ENCODE measurements around the gene ADH4.
"Not testable (repeated sequence)": the region's sequence is repeated elsewhere in the genome, so short reads cannot be mapped to it uniquely, and the experiment has no call there.

ADH4 gene

GRCh38 chr4:99117876-99118693, 26.0 kb downstream of the ADH4 start:
- TF ChIP-seq, protein P1, sequence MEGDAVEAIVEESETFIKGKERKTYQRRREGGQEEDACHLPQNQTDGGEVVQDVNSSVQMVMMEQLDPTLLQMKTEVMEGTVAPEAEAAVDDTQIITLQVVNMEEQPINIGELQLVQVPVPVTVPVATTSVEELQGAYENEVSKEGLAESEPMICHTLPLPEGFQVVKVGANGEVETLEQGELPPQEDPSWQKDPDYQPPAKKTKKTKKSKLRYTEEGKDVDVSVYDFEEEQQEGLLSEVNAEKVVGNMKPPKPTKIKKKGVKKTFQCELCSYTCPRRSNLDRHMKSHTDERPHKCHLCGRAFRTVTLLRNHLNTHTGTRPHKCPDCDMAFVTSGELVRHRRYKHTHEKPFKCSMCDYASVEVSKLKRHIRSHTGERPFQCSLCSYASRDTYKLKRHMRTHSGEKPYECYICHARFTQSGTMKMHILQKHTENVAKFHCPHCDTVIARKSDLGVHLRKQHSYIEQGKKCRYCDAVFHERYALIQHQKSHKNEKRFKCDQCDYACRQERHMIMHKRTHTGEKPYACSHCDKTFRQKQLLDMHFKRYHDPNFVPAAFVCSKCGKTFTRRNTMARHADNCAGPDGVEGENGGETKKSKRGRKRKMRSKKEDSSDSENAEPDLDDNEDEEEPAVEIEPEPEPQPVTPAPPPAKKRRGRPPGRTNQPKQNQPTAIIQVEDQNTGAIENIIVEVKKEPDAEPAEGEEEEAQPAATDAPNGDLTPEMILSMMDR (IDR thresholded peaks at IDR 0.05; ENCODE audit: low read depth, low read length): no peak
- no peak overlapping the region for H3K4me3 ChIP-seq (ENCODE audit: low read depth, low read length)

GRCh38 chr4:99117122-99117841, 26.8 kb downstream of the ADH4 start:
- not testable (repeated sequence) for H3K4me3 ChIP-seq (ENCODE audit: low read depth, low read length)

- H3K4me3 ChIP-seq (ENCODE audit: low read depth, low read length): not testable (repeated sequence)
Measured at GRCh38 chr4:99109286-99109685, 34.8 kb downstream of the ADH4 start.

- TF ChIP-seq, protein P1 (IDR thresholded peaks at IDR 0.05; ENCODE audit: low read depth, low read length): no peak
- H3K4me3 ChIP-seq (ENCODE audit: low read depth, low read length): no peak overlapping the region
Measured at GRCh38 chr4:99104153-99104552, 39.9 kb downstream of the ADH4 start.

- TF ChIP-seq, protein P1 (IDR thresholded peaks at IDR 0.05; ENCODE audit: low read depth, low read length): no peak
- H3K4me3 ChIP-seq (ENCODE audit: low read depth, low read length): no peak overlapping the region
Measured at GRCh38 chr4:99103166-99103565, 40.9 kb downstream of the ADH4 start.

- no peak overlapping the region for H3K4me3 ChIP-seq (ENCODE audit: low read depth, low read length)
- TF ChIP-seq, protein P1 (IDR thresholded peaks at IDR 0.05; ENCODE audit: low read depth, low read length): no peak
Measured at GRCh38 chr4:99102634-99103033, 41.5 kb downstream of the ADH4 start.

DNA sequence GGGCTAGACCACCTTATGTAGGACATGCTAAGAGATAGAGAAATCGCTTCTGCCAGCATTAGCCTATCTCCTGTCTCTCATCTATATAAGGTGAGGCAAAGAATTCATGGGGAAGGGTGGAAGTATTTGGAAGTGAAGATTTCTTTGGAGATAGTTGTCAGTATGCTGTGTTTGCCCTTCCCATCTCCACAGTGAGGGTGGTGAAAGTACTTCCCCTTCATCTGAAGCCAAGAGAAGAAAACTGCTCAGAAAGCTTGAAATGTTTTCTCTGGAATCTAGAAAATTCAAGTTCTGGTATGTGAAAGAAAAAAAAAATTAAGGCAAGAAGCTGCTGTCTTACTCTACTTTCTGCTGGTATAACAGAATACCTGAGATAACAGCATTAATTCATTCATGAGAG, 43.2 kb downstream of the ADH4 start:
- TF ChIP-seq, protein P1 (IDR thresholded peaks at IDR 0.05; ENCODE audit: low read depth, low read length): no peak
- H3K4me3 ChIP-seq (ENCODE audit: low read depth, low read length): no peak overlapping the region

DNA sequence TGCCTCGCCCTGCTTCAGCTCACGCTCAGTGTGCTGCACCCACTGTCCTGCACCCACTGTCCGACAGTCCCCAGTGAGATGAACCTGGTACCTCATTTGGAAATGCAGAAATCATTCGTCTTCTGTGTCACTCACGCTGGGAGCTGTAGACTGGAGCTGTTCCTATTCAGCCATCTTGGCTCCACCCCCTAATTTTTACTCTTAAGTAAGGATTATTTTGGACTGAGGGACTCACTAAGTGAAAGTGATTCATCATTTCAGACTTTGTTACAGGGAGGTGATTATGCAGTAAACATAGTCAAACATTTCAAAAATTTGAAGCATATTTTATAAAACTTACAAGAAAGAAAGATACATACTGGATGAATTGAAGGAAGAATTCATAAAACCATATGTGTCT, 44.3 kb downstream of the ADH4 start:
- H3K4me3 ChIP-seq (ENCODE audit: low read depth, low read length): not testable (repeated sequence)

DNA sequence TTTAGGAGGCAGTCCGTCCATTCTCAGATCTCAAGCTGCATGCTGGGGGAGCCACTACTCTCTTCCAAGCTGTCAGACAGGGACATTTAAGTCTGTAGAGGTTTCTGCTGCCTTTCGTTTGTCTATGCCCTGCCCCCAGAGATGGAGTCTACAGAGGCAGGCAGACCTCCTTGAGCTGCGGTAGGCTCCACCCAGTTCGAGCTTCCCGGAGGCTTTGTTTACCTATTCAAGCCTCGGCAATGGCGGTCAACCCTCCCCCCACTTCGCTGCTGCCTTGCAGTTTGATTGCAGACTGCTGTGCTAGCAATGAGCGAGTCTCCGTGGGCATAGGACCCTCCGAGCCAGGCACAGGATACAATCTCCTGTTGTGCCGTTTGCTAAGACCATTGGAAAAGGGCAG, 44.8 kb downstream of the ADH4 start:
- TF ChIP-seq, protein P1 (IDR thresholded peaks at IDR 0.05; ENCODE audit: low read depth, low read length): no peak
- no peak overlapping the region for H3K4me3 ChIP-seq (ENCODE audit: low read depth, low read length)

DNA sequence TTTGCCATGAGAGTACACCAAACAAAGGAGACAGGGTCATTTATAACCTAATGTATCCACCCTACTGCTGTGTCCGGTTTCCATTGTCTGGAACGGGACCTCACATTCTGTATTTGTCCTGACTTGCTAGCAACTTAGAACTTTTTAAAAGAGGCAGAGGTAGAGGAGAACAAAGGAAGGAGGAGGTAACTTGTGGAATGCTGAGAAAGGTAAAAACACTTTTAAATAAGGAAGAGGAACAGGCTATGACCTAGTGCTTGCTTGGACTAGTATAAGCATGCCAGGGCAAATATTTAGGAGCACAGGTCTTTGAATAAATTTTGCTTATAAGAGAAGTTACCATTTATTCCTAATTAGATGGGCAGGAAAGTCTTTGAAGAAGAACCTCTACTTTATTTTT, 52.3 kb downstream of the ADH4 start:
- H3K4me3 ChIP-seq (ENCODE audit: low read depth, low read length): not testable (repeated sequence)

Measured in WI38 (cell line).